Measurements from ENCODE around the gene ALDH1L2. TPM values are rescaled to one million over a fixed set of nuclear protein-coding genes. Genes with fewer than 3 reads are reported as not detected.

ALDH1L2 gene
- polyA plus RNA-seq, 1 donor from 2014 or later = 0.35 TPM

DNA sequence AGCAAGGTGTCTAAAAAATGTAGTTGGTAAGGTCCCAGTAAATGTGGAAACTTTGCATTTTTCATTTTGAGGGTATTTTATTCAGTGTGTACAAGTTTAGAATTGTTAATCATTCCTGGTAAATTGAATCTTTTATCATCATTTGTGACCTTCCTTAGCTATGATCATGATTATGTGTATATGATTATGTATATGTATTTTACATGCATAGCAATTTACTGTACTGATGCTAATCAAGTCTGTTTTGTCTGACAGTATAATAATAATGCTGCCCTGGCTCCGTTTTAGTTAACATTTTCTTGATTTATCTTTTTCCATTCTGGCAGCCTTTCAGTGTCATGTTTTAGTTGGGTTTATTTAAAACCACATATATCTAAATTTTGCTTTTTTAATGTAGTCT lies 32.7 kb upstream of the ALDH1L2 start:
- no peaks in the 10 kb centered on the region for H4K20me1 ChIP-seq (ENCODE audit: insufficient read depth)
- no peak overlapping the region for H2AFZ ChIP-seq (ENCODE audit: low read depth, low read length)
- no peaks in the 10 kb centered on the region for H3F3A ChIP-seq (ENCODE audit: insufficient read depth, low read length, poor library complexity, severe bottlenecking)
- H3K4me2 ChIP-seq (ENCODE audit: low read length) = no peak overlapping the region
- H3K27me3 ChIP-seq (ENCODE audit: insufficient read depth, low read depth, low read length) = no peaks in the 10 kb centered on the region
- no peak overlapping the region for H3K27ac ChIP-seq (ENCODE audit: low read length)
- no peaks in the 10 kb centered on the region for H3K9me3 ChIP-seq (ENCODE audit: low read length)
- TF ChIP-seq, protein P1, sequence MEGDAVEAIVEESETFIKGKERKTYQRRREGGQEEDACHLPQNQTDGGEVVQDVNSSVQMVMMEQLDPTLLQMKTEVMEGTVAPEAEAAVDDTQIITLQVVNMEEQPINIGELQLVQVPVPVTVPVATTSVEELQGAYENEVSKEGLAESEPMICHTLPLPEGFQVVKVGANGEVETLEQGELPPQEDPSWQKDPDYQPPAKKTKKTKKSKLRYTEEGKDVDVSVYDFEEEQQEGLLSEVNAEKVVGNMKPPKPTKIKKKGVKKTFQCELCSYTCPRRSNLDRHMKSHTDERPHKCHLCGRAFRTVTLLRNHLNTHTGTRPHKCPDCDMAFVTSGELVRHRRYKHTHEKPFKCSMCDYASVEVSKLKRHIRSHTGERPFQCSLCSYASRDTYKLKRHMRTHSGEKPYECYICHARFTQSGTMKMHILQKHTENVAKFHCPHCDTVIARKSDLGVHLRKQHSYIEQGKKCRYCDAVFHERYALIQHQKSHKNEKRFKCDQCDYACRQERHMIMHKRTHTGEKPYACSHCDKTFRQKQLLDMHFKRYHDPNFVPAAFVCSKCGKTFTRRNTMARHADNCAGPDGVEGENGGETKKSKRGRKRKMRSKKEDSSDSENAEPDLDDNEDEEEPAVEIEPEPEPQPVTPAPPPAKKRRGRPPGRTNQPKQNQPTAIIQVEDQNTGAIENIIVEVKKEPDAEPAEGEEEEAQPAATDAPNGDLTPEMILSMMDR (IDR thresholded peaks at IDR 0.05; ENCODE audit: poor library complexity, severe bottlenecking) = no peak
- TF ChIP-seq EP300 (conservative IDR thresholded peaks at IDR 0.05; ENCODE audit: poor library complexity, severe bottlenecking) (no peak), MXI1 (conservative IDR thresholded peaks at IDR 0.05; ENCODE audit: poor library complexity, severe bottlenecking) (no peak), POLR2AphosphoS5 (IDR thresholded peaks at IDR 0.05) (no peak), SMC3 (conservative IDR thresholded peaks at IDR 0.05; ENCODE audit: poor library complexity) (no peak)
- TF ChIP-seq, protein P2, sequence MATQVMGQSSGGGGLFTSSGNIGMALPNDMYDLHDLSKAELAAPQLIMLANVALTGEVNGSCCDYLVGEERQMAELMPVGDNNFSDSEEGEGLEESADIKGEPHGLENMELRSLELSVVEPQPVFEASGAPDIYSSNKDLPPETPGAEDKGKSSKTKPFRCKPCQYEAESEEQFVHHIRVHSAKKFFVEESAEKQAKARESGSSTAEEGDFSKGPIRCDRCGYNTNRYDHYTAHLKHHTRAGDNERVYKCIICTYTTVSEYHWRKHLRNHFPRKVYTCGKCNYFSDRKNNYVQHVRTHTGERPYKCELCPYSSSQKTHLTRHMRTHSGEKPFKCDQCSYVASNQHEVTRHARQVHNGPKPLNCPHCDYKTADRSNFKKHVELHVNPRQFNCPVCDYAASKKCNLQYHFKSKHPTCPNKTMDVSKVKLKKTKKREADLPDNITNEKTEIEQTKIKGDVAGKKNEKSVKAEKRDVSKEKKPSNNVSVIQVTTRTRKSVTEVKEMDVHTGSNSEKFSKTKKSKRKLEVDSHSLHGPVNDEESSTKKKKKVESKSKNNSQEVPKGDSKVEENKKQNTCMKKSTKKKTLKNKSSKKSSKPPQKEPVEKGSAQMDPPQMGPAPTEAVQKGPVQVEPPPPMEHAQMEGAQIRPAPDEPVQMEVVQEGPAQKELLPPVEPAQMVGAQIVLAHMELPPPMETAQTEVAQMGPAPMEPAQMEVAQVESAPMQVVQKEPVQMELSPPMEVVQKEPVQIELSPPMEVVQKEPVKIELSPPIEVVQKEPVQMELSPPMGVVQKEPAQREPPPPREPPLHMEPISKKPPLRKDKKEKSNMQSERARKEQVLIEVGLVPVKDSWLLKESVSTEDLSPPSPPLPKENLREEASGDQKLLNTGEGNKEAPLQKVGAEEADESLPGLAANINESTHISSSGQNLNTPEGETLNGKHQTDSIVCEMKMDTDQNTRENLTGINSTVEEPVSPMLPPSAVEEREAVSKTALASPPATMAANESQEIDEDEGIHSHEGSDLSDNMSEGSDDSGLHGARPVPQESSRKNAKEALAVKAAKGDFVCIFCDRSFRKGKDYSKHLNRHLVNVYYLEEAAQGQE (IDR thresholded peaks at IDR 0.05; ENCODE audit: borderline replicate concordance) = no peak
- no peak overlapping the region for H3K9ac ChIP-seq (ENCODE audit: low read length)
- peaks cover 11% of the 10 kb centered on the region for H3K36me3 ChIP-seq (ENCODE audit: insufficient read depth, low read length)
- H3K4me3 ChIP-seq (ENCODE audit: low read length) = no peak overlapping the region
- peaks cover 15% of the 10 kb centered on the region for H3K79me2 ChIP-seq (replicated peaks; ENCODE audit: insufficient read depth, low read length)
- no peaks in the 10 kb centered on the region for H3K9me2 ChIP-seq (ENCODE audit: insufficient read depth, low read length)

DNA sequence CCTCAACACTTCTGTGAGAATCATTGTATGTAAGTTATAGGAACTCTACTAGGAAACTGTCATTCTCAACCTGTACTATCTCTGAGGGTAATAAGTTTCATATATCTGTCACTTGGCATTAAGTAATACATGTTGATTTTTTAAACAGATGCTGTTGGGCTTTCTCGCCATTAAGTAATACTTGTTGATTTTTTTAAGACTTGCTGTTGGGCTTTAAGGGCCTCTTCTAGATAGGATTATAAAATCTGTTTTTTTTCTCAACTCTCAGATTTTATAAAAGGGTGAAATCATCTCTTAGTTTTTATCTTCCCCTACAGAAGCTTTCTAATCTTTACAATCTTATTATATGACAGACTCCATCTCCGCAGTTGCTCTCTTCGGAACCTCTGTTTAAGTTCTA lies 28.8 kb upstream of the ALDH1L2 start:
- no peaks in the 10 kb centered on the region for H3K36me3 ChIP-seq (ENCODE audit: insufficient read depth, low read length)

More for the DNA sequence above, 28.8 kb upstream of the ALDH1L2 start:
- Histone ChIP-seq H3K27me3 (ENCODE audit: insufficient read depth, low read depth, low read length) (no peaks in the 10 kb centered on the region), H3K9ac (ENCODE audit: low read length) (no peak overlapping the region), H3K9me2 (ENCODE audit: insufficient read depth, low read length) (no peaks in the 10 kb centered on the region), H2AFZ (ENCODE audit: low read depth, low read length) (no peak overlapping the region), H3F3A (ENCODE audit: insufficient read depth, low read length, poor library complexity, severe bottlenecking) (no peaks in the 10 kb centered on the region), H3K27ac (ENCODE audit: low read length) (no peak overlapping the region), H3K4me2 (ENCODE audit: low read length) (no peak overlapping the region), H4K20me1 (ENCODE audit: insufficient read depth) (no peaks in the 10 kb centered on the region), H3K4me3 (ENCODE audit: low read length) (no peak overlapping the region), H3K79me2 (replicated peaks; ENCODE audit: insufficient read depth, low read length) (peaks cover 54% of the 10 kb centered on the region), H3K9me3 (ENCODE audit: low read length) (no peaks in the 10 kb centered on the region)
- TF ChIP-seq MXI1 (conservative IDR thresholded peaks at IDR 0.05; ENCODE audit: poor library complexity, severe bottlenecking) = no peak
- TF ChIP-seq SMC3 (conservative IDR thresholded peaks at IDR 0.05; ENCODE audit: poor library complexity) = no peak
- TF ChIP-seq RAD21 (conservative IDR thresholded peaks at IDR 0.05) = no peak
- no peak for TF ChIP-seq POLR2AphosphoS5 (IDR thresholded peaks at IDR 0.05)
- TF ChIP-seq EZH2 (IDR thresholded peaks at IDR 0.05; ENCODE audit: borderline replicate concordance, insufficient read depth, low read length, poor library complexity, severe bottlenecking) = no peak
- TF ChIP-seq, protein P1 (IDR thresholded peaks at IDR 0.05; ENCODE audit: poor library complexity, severe bottlenecking) = no peak
- TF ChIP-seq EP300 (conservative IDR thresholded peaks at IDR 0.05; ENCODE audit: poor library complexity, severe bottlenecking) = no peak
- TF ChIP-seq, protein P2 (IDR thresholded peaks at IDR 0.05; ENCODE audit: borderline replicate concordance) = no peak
- no peak for TF ChIP-seq TAF1 (IDR thresholded peaks at IDR 0.05; ENCODE audit: low read depth)

All from neural cell (in vitro differentiated cells).